HG02610 (cell line): Measurements from ENCODE around the gene RNASE4.
A peak's percentile ranks its signal among the peaks of the same experiment; 100 is the strongest.
"Not testable (repeated sequence)": the region's sequence is repeated elsewhere in the genome, so short reads cannot be mapped to it uniquely, and the experiment has no call there.

Experiments used
- ATAC-seq: cut with Tn5 transposase; IDR thresholded peaks from one replicate; pipeline ENCODE4 v1.9.1; 2021; ENCODE audit warnings: mild to moderate bottlenecking, moderate library complexity; ENCODE audit not compliant: unreplicated experiment

RNASE4 gene

DNA sequence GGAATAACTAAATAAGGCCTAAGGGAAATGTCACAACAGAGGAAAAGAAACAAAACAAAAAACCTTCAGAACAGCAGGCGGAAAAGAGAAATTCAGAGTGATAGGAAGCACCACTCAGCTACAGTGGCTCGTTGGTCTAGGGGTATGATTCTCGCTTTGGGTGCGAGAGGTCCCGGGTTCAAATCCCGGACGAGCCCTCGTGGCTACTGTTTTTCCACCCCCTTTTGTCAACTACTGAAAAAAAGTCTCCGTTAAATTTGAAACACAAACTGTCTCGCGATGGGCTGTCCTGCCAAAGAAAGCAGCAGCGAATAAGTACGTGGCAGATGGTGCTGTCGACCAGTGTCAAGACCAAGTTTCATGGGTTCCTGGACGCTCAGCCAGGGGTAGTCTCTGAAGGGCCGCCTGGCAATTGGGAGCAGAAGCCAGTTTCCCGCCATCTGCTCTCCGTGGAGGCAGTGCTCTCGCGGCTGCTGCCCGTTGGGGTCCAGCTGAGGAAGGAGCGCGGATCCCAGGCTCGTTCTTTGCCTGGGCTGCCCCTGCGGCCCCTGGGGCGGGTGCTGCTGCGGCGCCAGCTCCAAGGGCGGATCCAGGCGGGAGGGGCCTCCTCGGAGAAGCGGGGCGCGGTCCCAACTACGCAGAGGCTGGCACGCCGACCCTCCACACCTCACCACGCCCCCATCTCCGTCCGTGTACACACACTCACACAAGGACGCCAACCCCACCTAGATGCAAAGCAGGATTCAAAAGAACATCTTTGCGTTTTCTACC lies at the start of gene RNASE4:
TSS of gene RNASE4 (plus strand) at position 670 of the 771 bp plus-strand sequence. CDS start 14,812 bp downstream, outside the sequence.
- ATAC-seq, result peak; percentile 23

DNA sequence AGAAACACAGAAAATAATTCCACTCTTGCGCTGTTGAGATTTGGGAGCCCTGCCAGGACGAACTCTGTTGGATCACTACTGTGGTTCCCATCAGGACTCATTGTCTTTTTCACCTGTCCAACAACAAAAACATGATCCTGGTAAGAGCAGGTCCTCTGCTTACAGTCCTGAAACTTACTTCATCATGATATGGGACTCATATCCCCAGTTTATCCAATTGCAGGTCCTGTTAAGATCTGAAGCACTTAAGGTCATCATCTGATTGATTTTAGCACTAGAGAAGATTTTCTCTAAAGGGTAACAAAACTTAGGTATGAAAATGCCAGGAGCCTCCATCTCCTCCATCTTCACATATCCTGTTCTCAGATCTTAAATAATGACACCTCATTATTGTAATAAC lies 42.8 kb upstream of the RNASE4 start, which contains the start of gene OR6S1:
TSS of gene OR6S1 (minus strand) at position 101 of the 400 bp plus-strand sequence. CDS start at position 101, 0 bp downstream.
- no peak for ATAC-seq

DNA sequence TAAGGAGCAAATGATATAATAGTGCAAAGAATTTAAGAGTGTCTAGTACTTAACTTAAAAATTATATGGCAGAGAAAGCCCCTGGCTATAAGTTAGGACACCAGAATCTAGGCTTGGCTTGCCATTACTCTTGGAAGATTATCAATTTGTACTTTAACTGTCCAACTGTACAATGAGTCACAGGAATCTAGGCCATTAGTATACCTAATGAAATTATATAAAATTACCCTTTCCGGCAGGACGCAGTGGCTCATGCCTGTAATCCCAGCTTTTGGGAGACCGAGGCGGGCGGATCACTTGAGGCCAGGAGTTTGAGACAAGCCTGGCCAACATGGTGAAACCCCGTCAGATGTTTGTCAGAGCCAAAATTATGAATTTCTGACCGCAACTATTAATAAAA lies 42.2 kb upstream of the RNASE4 start:
- no peak for ATAC-seq

DNA sequence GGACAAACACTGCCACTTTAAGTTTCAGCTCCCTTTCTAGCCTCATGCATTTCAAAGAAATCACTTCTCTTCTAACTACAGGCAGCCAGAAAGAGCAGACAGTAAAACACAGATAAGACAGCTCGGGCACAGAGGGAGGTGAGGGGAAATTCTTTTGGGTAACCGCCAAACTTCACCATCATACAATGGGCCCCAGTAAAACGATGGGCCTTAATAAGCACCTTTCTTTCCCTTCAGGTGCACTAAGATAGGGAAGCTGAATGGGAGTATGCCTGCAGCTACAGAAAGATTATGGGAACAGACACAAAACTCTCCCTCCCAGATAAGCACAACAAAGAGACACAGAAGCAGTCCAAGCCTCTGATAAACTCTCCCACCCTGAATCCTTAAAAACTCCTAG lies 41.6 kb upstream of the RNASE4 start:
- not testable (repeated sequence) for ATAC-seq

GRCh38 chr14:20644520-20644919 lies 39.8 kb upstream of the RNASE4 start:
- ATAC-seq, result no peak

DNA sequence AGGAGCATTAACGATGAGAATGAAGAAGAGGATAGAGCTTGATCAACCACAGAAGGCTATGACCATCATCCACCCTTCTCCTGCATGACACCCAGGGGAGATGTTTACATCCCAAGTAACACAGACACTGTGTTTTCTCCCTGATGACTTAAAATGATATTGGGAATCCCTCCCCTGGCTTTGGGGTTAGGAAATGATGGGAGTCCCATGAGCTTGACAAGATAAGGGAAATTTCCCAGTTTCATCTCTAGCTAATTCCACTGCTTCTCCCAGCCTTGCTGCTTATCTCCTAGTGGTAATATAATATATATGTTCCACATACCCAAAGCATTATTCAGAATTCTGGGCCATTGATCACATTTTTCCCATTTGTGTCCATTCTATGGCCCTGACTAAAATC lies 38.9 kb upstream of the RNASE4 start:
- no peak for ATAC-seq

DNA sequence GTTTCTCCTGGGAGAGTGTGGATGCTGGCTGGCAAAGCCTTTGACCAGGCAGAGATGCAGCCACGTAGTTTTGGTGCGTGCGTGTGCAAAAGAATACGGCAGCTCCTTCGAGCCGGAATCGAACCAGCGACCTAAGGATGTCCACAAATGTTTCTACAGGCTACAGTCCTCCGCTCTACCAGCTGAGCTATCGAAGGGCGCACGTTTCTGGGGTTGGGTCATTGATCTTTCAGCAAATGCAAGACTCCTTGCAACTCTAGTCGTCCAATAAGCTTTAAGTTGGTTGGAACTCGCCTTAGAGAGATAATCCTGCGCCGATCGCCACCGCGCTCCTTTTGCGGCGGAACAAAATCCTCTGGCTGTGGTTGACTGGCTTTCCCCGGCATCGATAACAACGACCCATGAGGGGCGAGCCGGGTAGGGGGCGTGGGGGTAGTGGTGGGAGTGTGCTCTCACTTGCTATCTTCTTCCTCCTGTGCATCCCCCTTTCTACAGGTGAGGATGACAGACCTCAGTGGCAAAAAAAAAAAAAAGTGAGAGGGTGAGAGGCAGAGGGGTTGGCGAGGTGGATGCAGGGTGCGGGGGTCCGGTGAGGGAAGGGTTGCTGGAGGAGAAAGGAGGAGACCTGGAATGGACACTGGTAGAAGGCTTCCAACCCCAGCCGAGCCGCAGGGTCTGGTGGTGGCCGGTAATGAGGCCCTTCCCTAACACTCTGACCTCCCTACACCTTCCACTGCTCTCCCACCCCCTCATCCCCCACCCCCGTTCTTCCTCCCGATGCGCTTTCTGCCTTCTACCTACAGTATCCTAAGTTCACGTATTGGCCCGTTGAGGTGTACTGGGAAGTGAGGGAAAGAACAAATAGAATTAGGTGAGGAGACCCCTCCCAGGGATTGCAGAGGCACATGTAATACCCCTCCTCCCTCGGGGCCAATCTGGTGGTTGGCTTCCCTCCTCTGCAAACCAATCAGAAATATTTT lies 31.1 kb upstream of the RNASE4 start:
- no peak for ATAC-seq

- ATAC-seq, result no peak
Observed at GRCh38 chr14:20655851-20656250, 28.5 kb upstream of the RNASE4 start.

DNA sequence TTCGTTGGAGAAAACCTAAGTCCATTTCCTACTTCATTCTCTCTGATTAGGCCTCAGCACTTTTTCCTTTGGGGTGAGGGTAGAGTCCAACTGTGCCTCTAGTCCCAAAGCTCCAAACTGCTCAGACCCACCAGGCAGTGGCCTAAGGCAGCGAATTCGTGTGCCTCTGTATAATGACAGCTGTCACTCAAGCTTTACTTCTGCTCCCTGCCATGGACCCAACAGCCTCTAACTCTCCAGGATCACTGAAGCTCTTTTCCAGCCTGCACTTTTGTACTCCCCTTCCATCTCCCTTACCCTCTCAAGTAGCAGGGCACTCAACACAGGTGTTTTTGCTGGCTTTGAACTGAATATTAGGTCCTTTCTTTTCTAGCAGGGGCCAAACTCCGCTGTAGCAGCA lies 28.1 kb upstream of the RNASE4 start:
- ATAC-seq, result no peak

GRCh38 chr14:20657216-20658211 lies 26.8 kb upstream of the RNASE4 start:
- ATAC-seq, result no peak

DNA sequence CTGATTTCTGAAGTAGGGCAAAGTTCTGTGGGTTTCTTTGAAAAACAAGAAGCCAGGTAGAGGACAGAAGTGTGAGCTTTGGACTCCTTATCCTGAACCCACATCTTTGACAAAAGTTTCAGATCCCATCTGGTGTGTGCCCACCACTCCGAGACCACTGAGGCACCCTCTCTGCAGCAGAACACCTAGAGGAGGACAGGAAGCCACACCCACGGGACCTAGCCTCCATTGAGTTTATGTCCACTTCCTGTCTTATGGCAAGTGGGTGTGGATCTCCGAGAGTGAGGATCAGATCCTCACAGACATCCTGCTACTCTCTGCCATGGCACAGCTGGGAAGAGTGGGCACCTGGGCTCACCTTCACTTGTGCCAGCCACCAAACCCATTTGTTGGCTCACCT lies 26.1 kb upstream of the RNASE4 start:
- no peak for ATAC-seq

GRCh38 chr14:20659336-20659735 lies 25.0 kb upstream of the RNASE4 start:
- ATAC-seq, result no peak

DNA sequence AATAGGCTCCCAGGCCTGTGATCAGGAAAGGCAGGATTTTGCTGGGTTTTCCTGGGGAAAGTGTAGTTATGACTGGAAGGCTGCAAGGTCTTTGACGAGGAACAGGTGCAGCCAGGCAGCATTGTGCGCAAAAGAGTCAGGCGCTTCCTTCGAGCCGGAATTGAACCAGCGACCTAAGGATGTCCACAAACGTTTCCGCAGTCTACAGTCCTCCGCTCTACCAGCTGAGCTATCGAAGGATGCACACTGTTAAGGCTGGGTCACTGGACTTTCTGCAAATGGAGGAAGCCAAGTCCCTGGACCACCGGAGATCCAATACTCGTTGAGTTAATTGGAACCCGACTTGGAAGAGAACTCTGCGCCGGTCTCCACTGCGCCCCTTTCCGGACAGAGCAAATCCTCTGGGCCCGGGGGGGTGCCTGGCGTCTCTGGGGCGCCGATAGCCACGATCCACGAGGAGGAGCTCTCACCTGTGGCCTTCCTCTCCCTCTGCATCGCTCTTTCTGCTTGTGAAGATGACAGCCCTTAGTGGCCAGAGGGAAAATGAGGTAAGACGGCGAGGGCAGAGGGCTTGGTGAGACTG lies 24.5 kb upstream of the RNASE4 start:
- no peak for ATAC-seq

- ATAC-seq, result no peak
Observed at GRCh38 chr14:20661197-20661596, 23.2 kb upstream of the RNASE4 start.

DNA sequence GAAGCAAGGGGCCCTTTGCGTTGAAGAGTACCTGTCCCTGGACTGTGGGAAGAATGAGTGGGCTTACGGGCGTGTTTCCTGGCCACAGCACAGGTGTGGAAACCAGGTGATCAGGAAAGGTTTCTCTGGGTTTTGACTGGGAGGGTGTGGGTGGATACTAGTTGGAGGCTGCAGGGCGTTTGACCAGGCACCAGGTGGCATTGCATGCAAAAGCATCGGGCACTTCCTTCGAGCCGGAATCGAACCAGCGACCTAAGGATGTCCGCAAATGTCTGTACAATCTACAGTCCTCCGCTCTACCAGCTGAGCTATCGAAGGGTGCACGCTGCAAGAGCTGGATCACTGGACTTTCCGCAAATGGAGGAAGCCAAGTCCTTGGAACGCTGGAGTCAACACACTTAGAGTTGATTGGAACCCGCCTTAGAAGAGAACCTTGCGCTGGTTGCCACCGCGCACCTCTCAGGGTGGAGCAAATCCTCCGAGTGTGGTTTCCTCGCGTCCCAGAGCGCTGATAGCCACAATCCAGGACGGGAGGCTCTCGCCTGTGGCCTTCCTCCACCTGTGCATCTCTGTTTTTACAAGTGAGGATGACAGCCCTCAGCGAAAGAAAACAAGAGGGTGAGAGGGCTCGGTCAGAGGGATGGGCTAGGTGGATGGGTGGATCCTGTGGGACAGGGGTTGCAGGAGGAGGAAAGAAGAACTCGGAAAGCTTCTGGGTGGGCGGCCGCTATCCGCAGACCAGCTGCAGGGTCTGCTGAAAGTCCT lies 21.2 kb upstream of the RNASE4 start:
- peak; percentile 37 for ATAC-seq

- ATAC-seq, result not testable (repeated sequence)
Observed at GRCh38 chr14:20666400-20666961, 17.9 kb upstream of the RNASE4 start.

- ATAC-seq, result peak; percentile 79
Observed at GRCh38 chr14:20667957-20668356, 16.4 kb upstream of the RNASE4 start.

DNA sequence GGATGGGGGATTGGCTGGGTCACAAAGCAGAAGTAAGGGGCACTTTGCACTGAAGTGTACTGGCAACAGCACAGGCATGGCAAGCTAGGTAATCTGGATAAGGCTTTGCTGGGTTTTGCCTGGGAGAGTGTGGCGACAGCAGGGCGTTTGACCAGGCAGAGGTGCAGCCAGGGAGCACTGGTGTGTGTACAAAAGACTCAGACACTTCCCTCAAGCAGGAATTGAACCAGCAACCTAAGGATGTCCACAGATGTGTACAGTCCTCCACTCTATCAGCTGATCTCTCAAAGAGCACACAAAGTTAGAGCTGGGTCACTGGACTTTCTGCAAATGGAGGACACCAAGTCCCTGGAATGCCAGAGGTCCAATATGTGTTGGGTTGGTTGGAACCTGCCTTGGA lies 15.4 kb upstream of the RNASE4 start:
- no peak for ATAC-seq
